SK-N-SH (cell line): Measurements from ENCODE around the gene NFIA.

Experiments
- CTCF ChIP-seq: fragments of 200-600 bp; sonication (generic); IDR thresholded peaks from 2 replicates; pipeline ENCODE4 v1.6.1; 2017; ENCODE audit warnings: antibody characterized with exemption, mild to moderate bottlenecking, moderate library complexity
- EZH2phosphoT487 ChIP-seq: fragments of 200-600 bp; sonication (generic); IDR thresholded peaks from 2 replicates; pipeline ENCODE4 v1.6.1; 2017; ENCODE audit warnings: low read depth, mixed run types, mild to moderate bottlenecking, antibody characterized with exemption, moderate library complexity, borderline replicate concordance
- MAX ChIP-seq: IDR thresholded peaks from 2 replicates; pipeline ENCODE4 v1.4.0; 2012; ENCODE audit warnings: low read depth

DNA sequence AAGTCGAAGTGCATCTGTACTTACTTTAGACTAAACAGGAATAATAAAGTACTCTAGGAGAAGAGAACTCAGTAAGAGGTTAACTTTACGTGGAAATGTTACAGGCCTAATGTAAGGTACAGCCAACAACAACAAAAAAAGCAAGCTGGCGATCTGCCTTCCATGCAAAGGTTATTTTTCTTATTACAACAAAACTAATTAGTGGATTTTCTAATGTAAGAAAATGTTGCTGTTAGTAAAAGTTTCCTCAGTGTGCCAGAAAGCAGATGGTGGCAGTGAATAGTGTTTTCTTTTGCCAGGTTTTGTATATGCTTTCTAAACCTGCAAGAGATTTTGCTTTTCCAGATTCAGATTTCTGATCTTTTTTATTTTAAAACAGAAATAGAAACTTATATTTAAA lies 179.2 kb downstream of the NFIA start:
- no peak for TF ChIP-seq CTCF
- TF ChIP-seq EZH2phosphoT487, result no peak
- TF ChIP-seq MAX, result no peak
